OCI-LY3 (cell line): ENCODE measurements around the gene SND1.

Experiments
- H2AFZ ChIP-seq: fragments of 200-600, 300-600 bp; shearing (Covaris generic); 2 replicates; pipeline ENCODE4 v1.6.0; 2014; ENCODE audit warnings: antibody characterized with exemption, low read depth, low read length
- H3K27ac ChIP-seq: fragments of 200-600, 300-600 bp; sonication (generic); 2 replicates; pipeline ENCODE4 v1.5.1; 2014; ENCODE audit warnings: mild to moderate bottlenecking, low read length, moderate library complexity, mixed read lengths
- H3K27me3 ChIP-seq: fragments of 200-600, 300-600 bp; sonication (generic); 2 replicates; pipeline ENCODE4 v1.6.1; 2014; ENCODE audit warnings: low read depth, low read length, mixed read lengths
- H3K36me3 ChIP-seq: fragments of 200-600, 300-600 bp; sonication (generic); replicated peaks from 2 replicates; pipeline ENCODE3; 2014; ENCODE audit warnings: low read depth, low read length, mixed read lengths
- H3K4me1 ChIP-seq: fragments of 300-600, 200-600 bp; sonication (generic); 2 replicates; pipeline ENCODE4 v1.6.1; 2014; ENCODE audit warnings: low read length, mixed read lengths
- H3K4me2 ChIP-seq: fragments of 200-600, 300-600 bp; sonication (generic); 2 replicates; pipeline ENCODE4 v1.6.1; 2014; ENCODE audit warnings: low read length, mixed read lengths
- H3K4me3 ChIP-seq: fragments of 300-600, 200-600 bp; sonication (generic); 2 replicates; pipeline ENCODE4 v1.5.1; 2014; ENCODE audit warnings: antibody characterized with exemption, mild to moderate bottlenecking, low read length, moderate library complexity
- H3K79me2 ChIP-seq: fragments of 300-600, 200-600 bp; shearing (Covaris generic); 2 replicates; pipeline ENCODE4 v1.6.1; 2014; ENCODE audit warnings: mild to moderate bottlenecking, low read length, mixed read lengths
- H3K9ac ChIP-seq: fragments of 300-600, 200-600 bp; shearing (Covaris generic); 2 replicates; pipeline ENCODE4 v1.6.0; 2014; ENCODE audit warnings: mild to moderate bottlenecking, low read length, moderate library complexity
- H3K9me3 ChIP-seq: fragments of 200-600, 300-600 bp; shearing (Covaris generic); 2 replicates; pipeline ENCODE4 v1.6.1; 2014; ENCODE audit warnings: low read length, mixed read lengths; ENCODE audit not compliant: insufficient read depth
- H4K20me1 ChIP-seq: fragments of 200-600, 300-600 bp; sonication (generic); 2 replicates; pipeline ENCODE4 v1.6.1; 2016; ENCODE audit warnings: low read length, mixed read lengths; ENCODE audit not compliant: insufficient read depth
- EZH2phosphoT487 ChIP-seq: fragments of 200-600 bp; shearing (Covaris generic); IDR thresholded peaks from 2 replicates; pipeline ENCODE4 v1.6.1; 2018; ENCODE audit warnings: antibody characterized with exemption, mixed run types, low read depth
- TF ChIP-seq, protein P1 (sequence below): fragments of 200-600, 300-600 bp; sonication (generic); IDR thresholded peaks from 2 replicates; pipeline ENCODE4 v1.5.1; 2014; ENCODE audit warnings: antibody characterized with exemption, low read length, low read depth

SND1 gene

GRCh38 chr7:128094686-128095085 lies 442.7 kb downstream of the SND1 start:
- Histone ChIP-seq H3K4me1 (no peaks in the 10 kb centered on the region), H3K4me2 (no peak overlapping the region), H3K4me3 (no peak overlapping the region), H3K36me3 (peaks cover 52% of the 10 kb centered on the region), H3K9me3 (no peaks in the 10 kb centered on the region), H2AFZ (no peak overlapping the region), H3K27ac (no peak overlapping the region), H3K9ac (no peak overlapping the region), H4K20me1 (peaks cover 3% of the 10 kb centered on the region), H3K79me2 (no peaks in the 10 kb centered on the region), H3K27me3 (no peaks in the 10 kb centered on the region)
- TF ChIP-seq, protein P1, sequence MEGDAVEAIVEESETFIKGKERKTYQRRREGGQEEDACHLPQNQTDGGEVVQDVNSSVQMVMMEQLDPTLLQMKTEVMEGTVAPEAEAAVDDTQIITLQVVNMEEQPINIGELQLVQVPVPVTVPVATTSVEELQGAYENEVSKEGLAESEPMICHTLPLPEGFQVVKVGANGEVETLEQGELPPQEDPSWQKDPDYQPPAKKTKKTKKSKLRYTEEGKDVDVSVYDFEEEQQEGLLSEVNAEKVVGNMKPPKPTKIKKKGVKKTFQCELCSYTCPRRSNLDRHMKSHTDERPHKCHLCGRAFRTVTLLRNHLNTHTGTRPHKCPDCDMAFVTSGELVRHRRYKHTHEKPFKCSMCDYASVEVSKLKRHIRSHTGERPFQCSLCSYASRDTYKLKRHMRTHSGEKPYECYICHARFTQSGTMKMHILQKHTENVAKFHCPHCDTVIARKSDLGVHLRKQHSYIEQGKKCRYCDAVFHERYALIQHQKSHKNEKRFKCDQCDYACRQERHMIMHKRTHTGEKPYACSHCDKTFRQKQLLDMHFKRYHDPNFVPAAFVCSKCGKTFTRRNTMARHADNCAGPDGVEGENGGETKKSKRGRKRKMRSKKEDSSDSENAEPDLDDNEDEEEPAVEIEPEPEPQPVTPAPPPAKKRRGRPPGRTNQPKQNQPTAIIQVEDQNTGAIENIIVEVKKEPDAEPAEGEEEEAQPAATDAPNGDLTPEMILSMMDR = no peak
- TF ChIP-seq EZH2phosphoT487 = no peak

GRCh38 chr7:128097211-128097731 lies 445.3 kb downstream of the SND1 start:
- Histone ChIP-seq H4K20me1 (peaks cover 3% of the 10 kb centered on the region), H3K36me3 (peaks cover 39% of the 10 kb centered on the region), H3K9me3 (no peaks in the 10 kb centered on the region), H3K79me2 (no peaks in the 10 kb centered on the region), H3K27me3 (no peaks in the 10 kb centered on the region), H3K4me1 (peaks cover 7% of the 10 kb centered on the region; the same call in 1 of the 2 replicates), H3K4me3 (no peak overlapping the region), H2AFZ (no peak overlapping the region), H3K9ac (no peak overlapping the region), H3K27ac (no peak overlapping the region), H3K4me2 (no peak overlapping the region)
- TF ChIP-seq, protein P1 = no peak
- TF ChIP-seq EZH2phosphoT487 = no peak

DNA sequence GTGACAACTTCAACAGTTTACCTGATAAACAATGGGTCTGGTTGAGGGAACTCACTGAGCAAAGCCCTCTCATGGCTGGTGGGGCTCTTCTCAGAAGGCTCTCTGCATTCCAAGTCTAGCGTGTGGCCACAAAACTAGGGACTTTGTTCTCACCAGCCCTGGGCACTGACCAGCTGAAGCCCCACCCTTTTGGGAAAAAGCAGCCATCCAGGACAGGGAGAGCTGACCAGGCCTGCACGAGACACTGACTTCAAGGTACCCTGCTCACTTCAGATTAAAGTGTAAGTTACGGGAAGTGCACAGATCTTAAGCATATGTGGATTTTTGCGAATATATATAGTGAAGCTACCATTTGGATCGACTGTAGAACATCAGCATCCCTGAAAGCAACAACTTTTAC lies 446.6 kb downstream of the SND1 start:
- H3K27me3 ChIP-seq = no peaks in the 10 kb centered on the region
- H3K4me2 ChIP-seq = no peak overlapping the region
- H2AFZ ChIP-seq = no peak overlapping the region
- peaks cover 3% of the 10 kb centered on the region for H4K20me1 ChIP-seq
- no peaks in the 10 kb centered on the region for H3K9me3 ChIP-seq
- no peak overlapping the region for H3K27ac ChIP-seq
- H3K4me1 ChIP-seq = peaks cover 7% of the 10 kb centered on the region; the same call in 1 of the 2 replicates
- peaks cover 28% of the 10 kb centered on the region for H3K36me3 ChIP-seq
- TF ChIP-seq, protein P1 = no peak
- TF ChIP-seq EZH2phosphoT487 = no peak
- no peak overlapping the region for H3K4me3 ChIP-seq
- no peak overlapping the region for H3K9ac ChIP-seq
- no peaks in the 10 kb centered on the region for H3K79me2 ChIP-seq

DNA sequence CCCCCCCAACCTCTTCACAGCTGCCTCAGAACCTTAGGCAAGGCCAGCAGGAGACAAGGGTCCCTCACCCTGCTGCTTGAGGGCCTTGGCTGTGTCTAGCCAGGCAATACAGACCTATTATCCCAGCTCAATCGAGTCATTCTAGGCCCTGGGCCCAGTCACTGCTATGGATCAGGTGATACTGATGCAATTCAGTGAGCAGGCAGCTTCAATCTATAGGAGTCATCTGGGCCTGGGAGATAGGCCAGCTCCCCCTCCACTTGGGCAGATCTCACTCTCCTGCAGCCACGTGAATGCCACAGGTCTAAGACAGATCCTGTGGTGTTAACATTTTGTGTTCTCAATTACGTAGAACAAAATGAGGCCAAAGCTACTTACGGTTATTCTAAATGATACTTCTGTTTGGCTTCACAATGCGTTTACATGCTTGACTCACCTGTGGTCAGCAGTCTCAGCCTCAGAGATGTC lies 447.2 kb downstream of the SND1 start:
- TF ChIP-seq, protein P1 = no peak
- no peak for TF ChIP-seq EZH2phosphoT487
- Histone ChIP-seq H3K27ac (no peak overlapping the region), H3K27me3 (no peaks in the 10 kb centered on the region), H3K9ac (no peak overlapping the region), H3K36me3 (peaks cover 22% of the 10 kb centered on the region), H2AFZ (no peak overlapping the region), H3K4me2 (no peak overlapping the region), H3K9me3 (no peaks in the 10 kb centered on the region), H4K20me1 (peaks cover 3% of the 10 kb centered on the region), H3K79me2 (no peaks in the 10 kb centered on the region), H3K4me3 (no peak overlapping the region), H3K4me1 (peaks cover 7% of the 10 kb centered on the region; the same call in 1 of the 2 replicates)
